Gastrocnemius medialis (tissue), 4 donors: ENCODE results near the gene ARHGAP22. TPM values are rescaled to one million over a fixed set of nuclear protein-coding genes. Genes with fewer than 3 reads are reported as not detected.

ENCODE experiments used
- ATAC-seq, 2 donors: fragments of 150-250 bp; one replicate each; pipeline ENCODE4 v1.9.1; 2016
- DNase-seq, 2 donors: peaks; one replicate each; pipeline ENCODE4 v3.0.0-alpha.2; 2019
- H3K27ac ChIP-seq, 4 donors: fragments of 200-600 bp; sonication (generic); 1 replicate in 1 of 4; 2 replicates in 3 of 4; pipeline ENCODE4 v1.5.1; 2016 to 2018; ENCODE audit warnings: mild to moderate bottlenecking in 2 of 4, moderate library complexity in 1 of 4
- H3K27me3 ChIP-seq, 3 donors: fragments of 200-600 bp; sonication (generic) in 2 of 3; 1 replicate in 1 of 3; 2 replicates in 2 of 3; pipeline versions ENCODE4 v1.5.1 to v1.6.0; 2016 to 2019; ENCODE audit warnings: mild to moderate bottlenecking in 1 of 3, moderate library complexity in 1 of 3
- H3K36me3 ChIP-seq, 2 donors: fragments of 200-600 bp; sonication (generic) in 1 of 2; one replicate each; pipeline ENCODE4 v1.5.1; 2017 to 2018
- H3K4me1 ChIP-seq, 2 donors: fragments of 200-600 bp; sonication (generic) in 1 of 2; one replicate each; pipeline ENCODE4 v1.5.1; 2016 to 2017; ENCODE audit warnings: mild to moderate bottlenecking in 2 of 2
- H3K4me3 ChIP-seq, 4 donors: fragments of 200-600 bp; sonication (generic) in 3 of 4; 1 replicate in 1 of 4; 2 replicates in 3 of 4; pipeline ENCODE4 v1.5.1; 2016 to 2019; ENCODE audit warnings: mild to moderate bottlenecking in 2 of 4
- H3K9me3 ChIP-seq, 3 donors: fragments of 200-600 bp; sonication (generic) in 2 of 3; 1 replicate in 1 of 3; 2 replicates in 2 of 3; pipeline ENCODE4 v1.5.1; 2016 to 2019
- POLR2A ChIP-seq, 2 donors: fragments of 450-650 bp; IDR thresholded peaks; one replicate each; pipeline ENCODE4 v1.6.1; 2017; ENCODE audit warnings: antibody characterized with exemption in 2 of 2, mild to moderate bottlenecking in 2 of 2, moderate library complexity in 2 of 2
- in situ Hi-C, 4 donors: fragments of 200-750 bp; cut with MboI; loops; one replicate each; pipeline versions ENCODE4 v1.15.0 to v1.8.0; 2017; ENCODE audit warnings: low sequenced_read_pairs in 4 of 4
- intact Hi-C: fragments of 100-400 bp; cut with DNase I; formaldehyde crosslinking; loops from one replicate; pipeline ENCODE4 v1.15.1; 2023; ENCODE audit warnings: low total_unique reads
- total RNA-seq, 4 donors: library from RNA; depleted of rRNA; stranded (reverse); fragments of >200 nt; gene quantifications; one replicate each; pipeline versions ENCODE4 v1.1.0 to v1.2.3, GENCODE V29; 2016
- TF ChIP-seq, protein P1 (sequence below), 5 experiments: fragments of 450-650 bp in 3 of 5; fragments of 200-600 bp in 2 of 5; sonication (generic) in 2 of 5; IDR thresholded peaks in 4 of 5; conservative IDR thresholded peaks in 1 of 5; 1 replicate in 4 of 5; 2 replicates in 1 of 5; pipeline ENCODE4 v1.5.1; 2016 to 2019; ENCODE audit warnings: antibody characterized with exemption in 5 of 5, mild to moderate bottlenecking in 3 of 5, moderate library complexity in 3 of 5

Gene ARHGAP22
- total RNA-seq, 4 donors from 2014 or later = 0.69 to 0.92 (median 0.72) TPM; not detected in 1

DNA sequence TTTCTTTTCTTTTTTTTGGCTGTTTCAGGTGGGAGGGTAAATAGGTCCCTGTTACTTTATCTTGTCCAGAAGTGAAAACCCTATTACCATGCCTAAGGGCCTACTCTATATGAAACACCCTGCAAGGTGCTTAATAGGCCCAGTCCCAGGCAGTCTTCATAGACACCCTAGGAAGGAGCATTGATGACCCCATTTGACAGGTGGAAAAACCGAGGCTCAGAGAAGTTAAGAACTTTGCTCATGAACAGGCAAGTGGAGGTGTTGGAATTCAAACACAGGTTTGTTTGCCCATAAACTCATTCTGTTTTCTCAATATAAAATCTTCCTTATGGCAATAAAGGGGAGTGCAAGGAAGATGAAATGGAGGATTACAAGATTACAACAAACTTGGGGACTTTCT lies 115.8 kb downstream of the ARHGAP22 start:
- intact Hi-C loops = no loop called here
- no peak for TF ChIP-seq POLR2A (IDR thresholded peaks at IDR 0.05)
- TF ChIP-seq, protein P1, sequence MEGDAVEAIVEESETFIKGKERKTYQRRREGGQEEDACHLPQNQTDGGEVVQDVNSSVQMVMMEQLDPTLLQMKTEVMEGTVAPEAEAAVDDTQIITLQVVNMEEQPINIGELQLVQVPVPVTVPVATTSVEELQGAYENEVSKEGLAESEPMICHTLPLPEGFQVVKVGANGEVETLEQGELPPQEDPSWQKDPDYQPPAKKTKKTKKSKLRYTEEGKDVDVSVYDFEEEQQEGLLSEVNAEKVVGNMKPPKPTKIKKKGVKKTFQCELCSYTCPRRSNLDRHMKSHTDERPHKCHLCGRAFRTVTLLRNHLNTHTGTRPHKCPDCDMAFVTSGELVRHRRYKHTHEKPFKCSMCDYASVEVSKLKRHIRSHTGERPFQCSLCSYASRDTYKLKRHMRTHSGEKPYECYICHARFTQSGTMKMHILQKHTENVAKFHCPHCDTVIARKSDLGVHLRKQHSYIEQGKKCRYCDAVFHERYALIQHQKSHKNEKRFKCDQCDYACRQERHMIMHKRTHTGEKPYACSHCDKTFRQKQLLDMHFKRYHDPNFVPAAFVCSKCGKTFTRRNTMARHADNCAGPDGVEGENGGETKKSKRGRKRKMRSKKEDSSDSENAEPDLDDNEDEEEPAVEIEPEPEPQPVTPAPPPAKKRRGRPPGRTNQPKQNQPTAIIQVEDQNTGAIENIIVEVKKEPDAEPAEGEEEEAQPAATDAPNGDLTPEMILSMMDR (IDR thresholded peaks at IDR 0.05 in 4 of 5, conservative IDR thresholded peaks at IDR 0.05 in 1 of 5) = no peak
- no peak overlapping the region for H3K27ac ChIP-seq
- no peak for DNase-seq
- in situ Hi-C loops = no loop called here
- H3K9me3 ChIP-seq = no peaks in the 10 kb centered on the region
- ATAC-seq = no peak
- H3K4me1 ChIP-seq = no peaks in the 10 kb centered on the region
- no peaks in the 10 kb centered on the region for H3K36me3 ChIP-seq
- H3K4me3 ChIP-seq = no peak overlapping the region
- no peaks in the 10 kb centered on the region for H3K27me3 ChIP-seq

DNA sequence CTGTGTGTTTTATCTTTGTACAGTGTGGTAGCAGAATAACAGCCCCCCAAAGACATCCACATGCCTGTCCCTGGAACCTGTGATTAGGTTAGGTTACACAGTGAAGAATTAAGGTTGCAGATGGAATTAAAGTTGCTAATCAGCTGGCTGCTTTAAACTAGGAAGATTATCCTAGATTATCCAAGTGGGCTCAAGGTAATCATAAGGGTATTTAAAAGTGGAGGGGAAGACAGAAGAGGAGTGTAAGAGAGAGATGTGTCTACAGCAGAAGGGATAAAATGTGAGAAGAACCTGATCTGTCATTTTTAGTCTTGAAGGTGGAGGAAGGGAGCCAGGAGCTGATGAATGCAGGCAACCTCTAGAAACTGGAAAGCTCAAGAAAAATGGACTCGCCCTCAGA lies 117.6 kb downstream of the ARHGAP22 start:
- no peaks in the 10 kb centered on the region for H3K4me1 ChIP-seq
- H3K36me3 ChIP-seq = no peaks in the 10 kb centered on the region
- ATAC-seq = no peak
- H3K27me3 ChIP-seq = no peaks in the 10 kb centered on the region
- no peaks in the 10 kb centered on the region for H3K9me3 ChIP-seq
- in situ Hi-C loops (no loop called here), intact Hi-C loops (no loop called here)
- DNase-seq = no peak
- no peak for TF ChIP-seq POLR2A (IDR thresholded peaks at IDR 0.05)
- TF ChIP-seq, protein P1 (IDR thresholded peaks at IDR 0.05 in 4 of 5, conservative IDR thresholded peaks at IDR 0.05 in 1 of 5) = no peak
- H3K27ac ChIP-seq = no peak overlapping the region
- no peak overlapping the region for H3K4me3 ChIP-seq

DNA sequence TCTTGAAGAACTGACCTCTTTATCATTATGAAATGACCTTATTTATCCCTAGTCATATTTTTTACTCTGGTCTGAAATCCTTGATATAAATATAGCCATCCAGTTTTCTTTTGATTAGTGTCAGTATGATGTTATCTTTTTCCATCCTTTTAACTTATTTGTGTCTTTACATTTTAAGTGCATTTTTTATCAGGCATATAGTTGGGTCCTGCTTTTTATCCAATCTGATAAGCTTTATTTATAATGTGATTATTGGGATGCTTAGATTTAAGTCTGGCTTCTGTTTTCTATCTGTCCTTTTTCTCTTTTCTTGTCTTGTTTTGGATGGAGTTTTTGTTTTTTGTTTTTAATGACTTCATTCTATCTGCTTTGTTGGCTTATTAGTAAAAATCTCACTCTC lies 119.2 kb downstream of the ARHGAP22 start:
- in situ Hi-C loops (no loop called here), intact Hi-C loops (no loop called here)
- no peaks in the 10 kb centered on the region for H3K4me1 ChIP-seq
- H3K36me3 ChIP-seq = no peaks in the 10 kb centered on the region
- no peak overlapping the region for H3K27ac ChIP-seq
- TF ChIP-seq, protein P1 (IDR thresholded peaks at IDR 0.05 in 4 of 5, conservative IDR thresholded peaks at IDR 0.05 in 1 of 5) = no peak
- no peak for TF ChIP-seq POLR2A (IDR thresholded peaks at IDR 0.05)
- ATAC-seq = no peak
- DNase-seq = no peak
- H3K9me3 ChIP-seq = no peaks in the 10 kb centered on the region
- no peaks in the 10 kb centered on the region for H3K27me3 ChIP-seq
- H3K4me3 ChIP-seq = no peak overlapping the region

DNA sequence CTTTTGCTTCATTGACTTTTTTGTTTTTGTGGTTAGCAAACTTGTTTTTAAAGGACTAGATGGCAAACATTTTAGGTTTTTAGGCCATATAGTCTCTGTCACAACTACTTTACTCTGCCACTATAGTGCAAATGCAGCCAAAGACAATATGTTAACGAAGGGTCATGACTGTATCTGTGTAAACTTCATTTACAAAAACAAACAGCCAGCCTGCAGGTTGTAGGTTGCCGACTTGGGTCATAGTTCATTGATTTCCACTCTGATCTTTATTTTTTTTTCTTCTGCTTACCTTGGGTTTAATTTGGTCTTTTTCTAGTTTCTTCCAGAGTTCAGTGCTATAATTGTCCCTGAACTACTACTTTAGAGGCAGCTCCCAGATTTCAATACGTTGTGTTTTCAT lies 120.0 kb downstream of the ARHGAP22 start:
- no peaks in the 10 kb centered on the region for H3K4me1 ChIP-seq
- no peaks in the 10 kb centered on the region for H3K27me3 ChIP-seq
- intact Hi-C loops (no loop called here), in situ Hi-C loops (no loop called here)
- no peaks in the 10 kb centered on the region for H3K9me3 ChIP-seq
- H3K36me3 ChIP-seq = no peaks in the 10 kb centered on the region
- no peak overlapping the region for H3K4me3 ChIP-seq
- DNase-seq = no peak
- H3K27ac ChIP-seq = no peak overlapping the region
- ATAC-seq = no peak
- TF ChIP-seq POLR2A (IDR thresholded peaks at IDR 0.05) = no peak
- TF ChIP-seq, protein P1 (IDR thresholded peaks at IDR 0.05 in 4 of 5, conservative IDR thresholded peaks at IDR 0.05 in 1 of 5) = no peak

DNA sequence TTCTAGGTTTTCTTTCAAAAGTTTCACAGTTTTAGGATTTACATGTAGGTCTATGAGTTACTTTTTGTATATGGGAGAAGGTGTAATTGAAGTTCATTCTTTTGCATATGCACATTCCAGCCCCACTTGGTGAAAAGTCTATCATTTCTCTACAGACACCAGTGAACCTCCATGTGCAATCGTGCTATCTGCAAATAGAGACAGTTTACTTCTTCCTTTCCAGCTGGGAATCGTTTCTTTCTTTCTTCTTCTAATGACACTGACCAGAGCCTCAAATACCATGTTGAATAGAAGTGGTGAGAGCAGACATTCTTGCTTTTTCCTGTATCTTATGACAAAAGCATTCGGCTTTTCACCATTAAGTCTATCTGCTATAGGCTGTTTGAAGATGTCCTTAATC lies 122.7 kb downstream of the ARHGAP22 start:
- no peak overlapping the region for H3K4me3 ChIP-seq
- TF ChIP-seq, protein P1 (IDR thresholded peaks at IDR 0.05 in 4 of 5, conservative IDR thresholded peaks at IDR 0.05 in 1 of 5) = no peak
- no peak for TF ChIP-seq POLR2A (IDR thresholded peaks at IDR 0.05)
- in situ Hi-C loops = no loop called here
- H3K36me3 ChIP-seq = no peaks in the 10 kb centered on the region
- H3K9me3 ChIP-seq = no peaks in the 10 kb centered on the region
- H3K27ac ChIP-seq = no peak overlapping the region
- DNase-seq (no peak), ATAC-seq (no peak)
- no peaks in the 10 kb centered on the region for H3K27me3 ChIP-seq
- intact Hi-C loops = no loop called here
- no peaks in the 10 kb centered on the region for H3K4me1 ChIP-seq
